OCI-LY1 (cell line): ENCODE results near the gene USP9Y.

Experiments used
- H2AFZ ChIP-seq: fragments of 200-600 bp; sonication (generic), shearing (Covaris generic); 2 replicates; pipeline ENCODE4 v1.6.0; 2014; ENCODE audit warnings: antibody characterized with exemption, mild to moderate bottlenecking, low read length
- H3F3A ChIP-seq: fragments of 200-600 bp; sonication (generic), shearing (Covaris generic); 2 replicates; pipeline ENCODE4 v1.6.0; 2014; ENCODE audit warnings: mild to moderate bottlenecking, antibody characterized with exemption, low read length, moderate library complexity; ENCODE audit not compliant: insufficient read depth
- H3K27ac ChIP-seq: fragments of 200-600 bp; sonication (generic); 2 replicates; pipeline ENCODE4 v1.5.1; 2014; ENCODE audit warnings: low read length, mixed run types, mild to moderate bottlenecking, low read depth; ENCODE audit not compliant: poor library complexity, severe bottlenecking
- H3K27me3 ChIP-seq: fragments of 200-600 bp; sonication (generic); 2 replicates; pipeline ENCODE4 v1.6.0; 2014; ENCODE audit warnings: antibody characterized with exemption, mild to moderate bottlenecking, low read length, moderate library complexity; ENCODE audit not compliant: insufficient read depth
- H3K36me3 ChIP-seq: fragments of 200-600 bp; sonication (generic); 2 replicates; pipeline ENCODE4 v1.6.1; 2014; ENCODE audit warnings: mild to moderate bottlenecking, antibody characterized with exemption, low read length, moderate library complexity, mixed read lengths; ENCODE audit not compliant: insufficient read depth
- H3K4me1 ChIP-seq: fragments of 200-600 bp; sonication (generic); 2 replicates; pipeline ENCODE4 v1.5.1; 2014; ENCODE audit warnings: mild to moderate bottlenecking, low read length, moderate library complexity; ENCODE audit not compliant: insufficient read depth, severe bottlenecking
- H3K4me2 ChIP-seq: fragments of 200-600 bp; sonication (generic), shearing (Covaris generic); 2 replicates; pipeline ENCODE4 v1.6.1; 2014; ENCODE audit warnings: low read length
- H3K4me3 ChIP-seq: fragments of 200-600 bp; sonication (generic); 2 replicates; pipeline ENCODE4 v1.5.1; 2014; ENCODE audit warnings: low read length, low read depth, mild to moderate bottlenecking, mixed read lengths; ENCODE audit not compliant: poor library complexity, severe bottlenecking
- H3K79me2 ChIP-seq: fragments of 200-600 bp; shearing (Covaris generic); 2 replicates; pipeline ENCODE4 v1.6.1; 2016; ENCODE audit warnings: mixed run types, low read length, mixed read lengths; ENCODE audit not compliant: insufficient read depth
- H3K9ac ChIP-seq: fragments of 200-600 bp; sonication (generic), shearing (Covaris generic); 2 replicates; pipeline ENCODE4 v1.6.1; 2014; ENCODE audit warnings: mild to moderate bottlenecking, low read length, mixed read lengths
- H3K9me2 ChIP-seq: fragments of 200-600 bp; sonication (generic), shearing (Covaris generic); 2 replicates; pipeline ENCODE4 v1.6.1; 2014; ENCODE audit warnings: low read depth, mild to moderate bottlenecking, low read length, mixed read lengths
- H3K9me3 ChIP-seq: fragments of 200-600 bp; shearing (Covaris generic); 2 replicates; pipeline ENCODE4 v1.6.1; 2014; ENCODE audit warnings: low read length, mixed read lengths
- H4K20me1 ChIP-seq: fragments of 200-600 bp; sonication (generic), shearing (Covaris generic); 2 replicates; pipeline ENCODE4 v1.6.0; 2016; ENCODE audit warnings: mild to moderate bottlenecking, low read length; ENCODE audit not compliant: insufficient read depth
- CTCF ChIP-seq: fragments of 200-600 bp; sonication (generic), shearing (Covaris generic); IDR thresholded peaks from 2 replicates; pipeline ENCODE4 v1.5.1; 2017; ENCODE audit warnings: mild to moderate bottlenecking, antibody characterized with exemption, low read length, moderate library complexity, mixed read lengths
- EZH2 ChIP-seq: fragments of 200-600 bp; sonication (generic), shearing (Covaris generic); IDR thresholded peaks from 2 replicates; pipeline ENCODE4 v1.8.0; 2017; ENCODE audit warnings: borderline replicate concordance, mixed run types, mild to moderate bottlenecking, antibody characterized with exemption, low read length, moderate library complexity, mixed read lengths

The USP9Y gene

GRCh38 chrY:12846793-12847192 is 145.8 kb downstream of the USP9Y start:
- H3K4me2 ChIP-seq = no peak overlapping the region
- H3K4me1 ChIP-seq = no peaks in the 10 kb centered on the region
- H3K79me2 ChIP-seq = no peaks in the 10 kb centered on the region
- TF ChIP-seq EZH2 (no peak), CTCF (no peak)
- no peak overlapping the region for H2AFZ ChIP-seq
- no peaks in the 10 kb centered on the region for H3K9me2 ChIP-seq
- H3K9ac ChIP-seq = no peak overlapping the region
- H3F3A ChIP-seq = no peaks in the 10 kb centered on the region
- no peaks in the 10 kb centered on the region for H3K9me3 ChIP-seq
- H3K27ac ChIP-seq = no peak overlapping the region
- peaks cover 13% of the 10 kb centered on the region for H3K36me3 ChIP-seq
- H4K20me1 ChIP-seq = no peaks in the 10 kb centered on the region
- H3K27me3 ChIP-seq = no peaks in the 10 kb centered on the region
- no peak overlapping the region for H3K4me3 ChIP-seq

DNA sequence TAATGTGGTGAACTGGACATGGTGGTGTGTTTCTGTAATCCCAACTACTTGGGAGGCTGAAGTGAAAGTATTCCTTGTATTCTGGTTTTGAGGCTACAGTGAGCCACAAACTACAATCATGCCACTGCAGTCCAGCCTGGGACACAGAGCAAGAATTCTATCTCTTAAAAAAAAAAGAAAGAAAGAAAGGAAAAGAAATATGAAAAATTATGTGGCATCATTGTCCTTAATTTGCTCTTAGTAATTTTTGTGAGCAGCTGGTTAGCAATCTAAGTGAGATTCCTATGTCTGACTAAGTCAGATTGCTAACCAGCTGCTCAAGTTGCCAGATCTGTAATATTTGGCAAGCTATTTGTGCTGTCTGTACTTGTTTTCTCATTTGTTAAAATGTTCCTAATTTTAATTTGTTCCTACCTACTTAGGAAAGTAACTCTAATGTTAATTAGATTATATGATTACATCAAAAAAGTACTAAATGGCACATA is 154.8 kb downstream of the USP9Y start:
- Histone ChIP-seq H3K4me3 (no peak overlapping the region), H3K9me2 (no peaks in the 10 kb centered on the region), H3K79me2 (no peaks in the 10 kb centered on the region), H4K20me1 (no peaks in the 10 kb centered on the region), H3K36me3 (peaks cover 9% of the 10 kb centered on the region; the same call in 1 of the 2 replicates), H3K4me1 (no peaks in the 10 kb centered on the region), H3K27ac (no peak overlapping the region), H3K9me3 (no peaks in the 10 kb centered on the region), H3F3A (no peaks in the 10 kb centered on the region), H3K27me3 (no peaks in the 10 kb centered on the region), H2AFZ (no peak overlapping the region), H3K9ac (no peak overlapping the region), H3K4me2 (no peak overlapping the region)
- no peak for TF ChIP-seq CTCF
- no peak for TF ChIP-seq EZH2

DNA sequence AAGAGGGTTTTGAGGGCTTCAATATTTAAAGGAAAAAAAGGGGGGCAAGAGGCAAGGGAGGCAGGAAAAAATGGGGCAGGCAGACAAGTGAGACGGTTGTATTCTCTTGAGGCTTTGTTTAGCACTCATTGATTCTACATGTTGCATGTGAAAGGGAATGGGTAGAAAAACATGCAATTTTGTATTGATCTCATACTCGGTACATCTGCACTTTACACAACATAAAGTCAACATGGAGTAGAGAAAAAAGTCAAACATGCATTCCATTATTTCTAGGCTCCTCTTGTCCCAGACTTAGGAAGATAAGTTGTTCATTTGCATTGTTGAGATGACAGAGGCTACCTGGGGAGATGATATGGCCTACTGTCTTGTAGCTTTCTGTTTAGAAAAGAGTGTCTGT is 166.9 kb downstream of the USP9Y start:
- no peaks in the 10 kb centered on the region for H3K36me3 ChIP-seq
- H3K79me2 ChIP-seq = no peaks in the 10 kb centered on the region
- no peaks in the 10 kb centered on the region for H3K9me3 ChIP-seq
- no peak overlapping the region for H3K4me2 ChIP-seq
- H3K4me1 ChIP-seq = no peaks in the 10 kb centered on the region
- H4K20me1 ChIP-seq = no peaks in the 10 kb centered on the region
- H3K27ac ChIP-seq = no peak overlapping the region
- H3K9ac ChIP-seq = no peak overlapping the region
- H3F3A ChIP-seq = no peaks in the 10 kb centered on the region
- no peak overlapping the region for H3K4me3 ChIP-seq
- H3K27me3 ChIP-seq = no peaks in the 10 kb centered on the region
- no peak for TF ChIP-seq CTCF
- no peak for TF ChIP-seq EZH2
- H2AFZ ChIP-seq = no peak overlapping the region
- H3K9me2 ChIP-seq = no peaks in the 10 kb centered on the region
